Measurements from ENCODE around the gene SWAP70.

Gene SWAP70

DNA sequence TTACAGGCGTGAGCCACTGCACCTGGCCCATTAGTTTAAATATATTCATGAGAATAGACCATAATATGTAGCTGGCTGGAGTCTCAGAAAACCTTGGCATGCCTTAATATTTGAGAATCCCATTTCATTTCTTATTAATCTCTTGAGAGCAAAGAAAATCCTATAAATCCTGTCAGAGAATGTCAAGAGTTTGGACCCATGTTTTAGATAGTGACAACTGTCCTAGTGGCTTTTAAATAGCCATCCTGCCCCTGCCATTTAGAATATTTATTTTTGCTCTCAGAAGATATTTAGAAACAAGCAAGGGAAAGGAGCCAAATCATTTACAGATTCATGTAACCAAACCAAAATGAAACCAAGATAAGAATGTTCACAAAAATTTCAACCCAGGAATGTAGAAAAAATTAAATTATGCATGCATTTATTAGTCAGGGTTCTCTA lies 107.2 kb downstream of the SWAP70 start:
- Histone ChIP-seq H3K9me3 (ENCODE audit: control insufficient read depth, low read depth, low read length) (no peaks in the 10 kb centered on the region), H3K4me1 (ENCODE audit: control insufficient read depth, low read depth, low read length) (peaks cover 9% of the 10 kb centered on the region), H3K27me3 (ENCODE audit: control insufficient read depth, insufficient read depth, low read length) (no peaks in the 10 kb centered on the region), H3K36me3 (ENCODE audit: control insufficient read depth, low read depth, low read length) (no peaks in the 10 kb centered on the region), H3K4me3 (ENCODE audit: low read length) (no peak overlapping the region), H3K27ac (ENCODE audit: low read length) (no peak overlapping the region), H3K9ac (ENCODE audit: low read length) (no peak overlapping the region)

DNA sequence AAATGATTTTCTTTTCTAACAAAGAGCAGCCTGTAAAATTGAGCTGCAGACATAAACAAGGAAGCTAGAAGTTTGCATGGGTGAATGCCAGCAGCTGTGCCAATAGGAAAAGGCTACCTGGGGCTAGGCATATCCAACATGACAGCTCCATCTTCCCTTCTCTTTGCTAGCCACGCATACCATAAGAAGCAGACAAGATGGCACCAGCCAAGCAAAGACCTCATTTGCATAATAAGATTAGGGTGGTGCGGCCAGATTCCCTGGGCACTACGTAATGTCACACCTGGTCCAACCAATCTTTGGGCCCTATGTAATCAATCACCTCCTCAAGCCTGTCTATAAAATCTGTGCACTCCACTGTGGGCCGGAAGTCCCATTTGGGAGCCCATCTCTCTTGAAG lies 108.3 kb downstream of the SWAP70 start:
- no peaks in the 10 kb centered on the region for H3K27me3 ChIP-seq (ENCODE audit: control insufficient read depth, insufficient read depth, low read length)
- H3K4me3 ChIP-seq (ENCODE audit: low read length): no peak overlapping the region
- H3K9me3 ChIP-seq (ENCODE audit: control insufficient read depth, low read depth, low read length): no peaks in the 10 kb centered on the region
- no peaks in the 10 kb centered on the region for H3K36me3 ChIP-seq (ENCODE audit: control insufficient read depth, low read depth, low read length)
- H3K27ac ChIP-seq (ENCODE audit: low read length): no peak overlapping the region
- H3K9ac ChIP-seq (ENCODE audit: low read length): no peak overlapping the region
- peaks cover 9% of the 10 kb centered on the region for H3K4me1 ChIP-seq (ENCODE audit: control insufficient read depth, low read depth, low read length)

DNA sequence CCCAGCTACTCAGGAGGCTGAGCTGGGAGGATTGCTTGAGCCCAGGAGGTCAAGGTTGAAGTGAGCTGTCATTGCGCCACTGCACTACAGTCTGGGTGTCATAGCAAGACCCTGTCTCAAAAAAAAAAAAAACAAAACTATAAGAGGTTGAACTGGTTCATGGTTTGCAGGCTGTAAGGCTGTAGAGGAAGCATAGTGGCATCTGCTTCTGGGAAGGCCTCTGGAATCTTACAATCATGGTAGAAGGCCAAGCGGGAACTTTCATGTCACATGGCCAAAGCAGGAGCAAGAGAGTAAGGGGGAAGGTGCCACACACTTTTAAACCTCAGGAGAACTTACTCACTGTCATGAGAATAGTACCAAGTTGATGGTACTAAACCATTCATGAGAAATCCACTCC lies 109.6 kb downstream of the SWAP70 start:
- H3K27me3 ChIP-seq (ENCODE audit: control insufficient read depth, insufficient read depth, low read length): no peaks in the 10 kb centered on the region
- no peak overlapping the region for H3K9ac ChIP-seq (ENCODE audit: low read length)
- H3K27ac ChIP-seq (ENCODE audit: low read length): no peak overlapping the region
- peaks cover 9% of the 10 kb centered on the region for H3K4me1 ChIP-seq (ENCODE audit: control insufficient read depth, low read depth, low read length)
- no peaks in the 10 kb centered on the region for H3K36me3 ChIP-seq (ENCODE audit: control insufficient read depth, low read depth, low read length)
- H3K4me3 ChIP-seq (ENCODE audit: low read length): no peak overlapping the region
- no peaks in the 10 kb centered on the region for H3K9me3 ChIP-seq (ENCODE audit: control insufficient read depth, low read depth, low read length)

DNA sequence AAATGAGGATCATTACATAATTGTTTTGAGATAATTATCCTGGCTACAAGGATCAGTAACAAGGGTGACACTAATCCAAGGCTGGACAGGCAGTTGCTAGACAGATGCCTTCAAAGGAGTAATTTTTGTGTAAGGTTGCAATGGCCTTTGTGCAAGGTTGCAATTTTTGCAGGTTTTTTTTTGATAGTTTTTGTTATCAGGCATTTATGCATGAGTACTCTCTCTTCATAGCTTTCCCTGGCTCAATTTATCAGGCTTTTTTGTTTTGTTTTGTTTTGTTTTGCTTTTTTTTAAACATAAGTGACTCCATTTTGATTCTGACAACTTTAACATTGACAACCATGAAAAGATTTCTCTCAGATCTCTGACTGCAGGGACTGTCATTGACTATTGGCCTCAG lies 110.2 kb downstream of the SWAP70 start:
- Histone ChIP-seq H3K9ac (ENCODE audit: low read length) (no peak overlapping the region), H3K9me3 (ENCODE audit: control insufficient read depth, low read depth, low read length) (no peaks in the 10 kb centered on the region), H3K27me3 (ENCODE audit: control insufficient read depth, insufficient read depth, low read length) (no peaks in the 10 kb centered on the region), H3K4me3 (ENCODE audit: low read length) (no peak overlapping the region), H3K36me3 (ENCODE audit: control insufficient read depth, low read depth, low read length) (no peaks in the 10 kb centered on the region), H3K4me1 (ENCODE audit: control insufficient read depth, low read depth, low read length) (peaks cover 9% of the 10 kb centered on the region), H3K27ac (ENCODE audit: low read length) (no peak overlapping the region)

DNA sequence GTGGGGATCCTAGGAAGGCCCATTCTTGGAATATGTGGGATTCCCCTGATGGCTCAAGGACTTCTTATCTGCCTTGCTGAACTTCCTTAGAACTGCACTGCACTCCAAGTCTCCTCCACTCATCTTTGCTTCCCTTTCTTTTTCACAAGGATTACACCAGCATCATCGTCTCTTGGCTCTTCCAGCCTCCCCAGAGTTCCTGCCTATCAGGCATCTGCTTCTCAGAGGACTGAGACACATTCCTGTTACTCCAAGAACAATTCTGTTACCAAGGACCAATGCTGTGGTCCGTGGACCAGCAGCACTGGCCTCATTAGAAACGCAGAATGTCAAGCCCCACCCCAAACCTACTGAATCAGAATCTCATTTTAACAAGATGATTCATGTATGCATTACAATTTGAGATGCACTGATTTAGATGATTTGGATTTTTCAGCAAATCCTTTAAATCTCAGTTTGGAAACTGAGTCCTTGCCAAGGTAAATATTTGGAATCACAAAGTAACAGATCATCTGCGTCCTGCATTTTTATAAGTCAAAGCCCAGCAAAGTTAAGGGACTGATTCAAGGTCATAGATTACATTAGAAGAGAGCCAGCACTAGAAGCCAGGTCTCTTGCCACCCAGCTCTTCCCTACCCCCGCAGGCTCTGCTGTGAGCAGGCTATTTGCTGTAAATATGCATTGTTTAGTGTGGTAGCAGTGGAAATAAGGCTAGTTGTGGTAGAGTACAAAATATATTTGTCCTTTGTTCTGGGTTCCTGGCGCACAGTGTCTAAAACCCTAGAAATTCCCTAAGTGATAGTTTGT lies 110.9 kb downstream of the SWAP70 start:
- Histone ChIP-seq H3K4me3 (ENCODE audit: low read length) (no peak overlapping the region), H3K9me3 (ENCODE audit: control insufficient read depth, low read depth, low read length) (no peaks in the 10 kb centered on the region), H3K4me1 (ENCODE audit: control insufficient read depth, low read depth, low read length) (peaks cover 9% of the 10 kb centered on the region), H3K36me3 (ENCODE audit: control insufficient read depth, low read depth, low read length) (peaks cover 6% of the 10 kb centered on the region), H3K27ac (ENCODE audit: low read length) (no peak overlapping the region), H3K9ac (ENCODE audit: low read length) (no peak overlapping the region), H3K27me3 (ENCODE audit: control insufficient read depth, insufficient read depth, low read length) (no peaks in the 10 kb centered on the region)

DNA sequence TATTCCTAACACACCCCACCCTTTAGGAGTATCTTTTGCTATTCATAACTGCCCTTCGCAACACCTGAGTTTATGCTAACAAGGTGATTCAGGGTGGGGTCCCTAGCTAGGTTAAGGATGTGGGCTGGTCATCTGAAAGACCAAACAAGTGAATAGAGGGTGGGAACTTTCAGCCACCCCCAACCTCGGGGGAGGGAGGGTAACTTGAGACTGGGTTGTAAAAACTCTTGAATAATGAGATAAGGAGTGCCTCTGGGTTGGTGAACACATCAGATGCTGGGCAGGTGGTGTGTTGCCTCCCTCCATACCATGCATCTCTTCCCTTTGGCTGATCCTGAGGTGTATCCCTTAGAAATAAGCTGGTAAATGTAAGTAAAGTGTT lies 111.5 kb downstream of the SWAP70 start:
- Histone ChIP-seq H3K4me1 (ENCODE audit: control insufficient read depth, low read depth, low read length) (peaks cover 9% of the 10 kb centered on the region), H3K4me3 (ENCODE audit: low read length) (no peak overlapping the region), H3K9me3 (ENCODE audit: control insufficient read depth, low read depth, low read length) (no peaks in the 10 kb centered on the region), H3K27ac (ENCODE audit: low read length) (no peak overlapping the region), H3K27me3 (ENCODE audit: control insufficient read depth, insufficient read depth, low read length) (no peaks in the 10 kb centered on the region), H3K36me3 (ENCODE audit: control insufficient read depth, low read depth, low read length) (peaks cover 11% of the 10 kb centered on the region), H3K9ac (ENCODE audit: low read length) (no peak overlapping the region)

DNA sequence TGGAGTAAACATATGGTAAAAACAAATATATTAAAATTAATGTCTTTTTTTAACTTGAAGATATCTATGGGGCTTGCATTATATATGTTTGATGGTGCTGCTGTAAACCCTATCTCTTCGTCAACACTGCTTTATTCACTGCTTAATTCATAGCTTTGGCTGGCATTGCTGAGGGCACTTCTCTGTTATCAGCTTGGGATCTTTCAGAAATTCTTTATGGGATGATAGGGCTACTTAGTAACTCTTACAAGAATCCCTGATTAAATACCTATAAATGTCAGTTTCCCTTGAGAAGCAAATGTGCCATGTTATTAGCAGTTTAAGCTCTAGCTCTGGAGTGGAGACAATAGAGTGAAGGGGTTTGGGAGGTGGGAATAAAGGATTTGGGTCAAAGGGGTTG lies 112.3 kb downstream of the SWAP70 start:
- Histone ChIP-seq H3K4me1 (ENCODE audit: control insufficient read depth, low read depth, low read length) (peaks cover 9% of the 10 kb centered on the region), H3K36me3 (ENCODE audit: control insufficient read depth, low read depth, low read length) (peaks cover 16% of the 10 kb centered on the region)

DNA sequence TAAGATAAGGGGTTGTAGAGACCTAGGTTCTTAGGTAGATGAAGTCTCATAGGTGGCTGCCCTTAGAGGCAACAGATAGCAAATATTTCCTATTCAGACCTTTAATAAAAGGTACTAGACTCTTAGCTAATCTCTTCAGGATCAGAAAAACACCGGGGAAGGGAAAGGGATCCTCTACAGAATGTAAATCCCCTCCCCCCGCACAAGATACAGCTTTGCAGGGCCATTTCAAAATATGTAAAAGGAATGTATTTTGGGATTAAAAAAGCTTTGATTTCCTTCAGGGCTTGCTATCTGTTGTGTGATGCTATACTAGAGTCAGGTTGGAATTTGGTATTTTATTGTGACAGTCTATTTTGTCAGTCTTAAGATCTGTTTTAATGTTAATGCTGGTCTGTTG lies 113.2 kb downstream of the SWAP70 start:
- Histone ChIP-seq H3K9ac (ENCODE audit: low read length) (no peak overlapping the region), H3K4me1 (ENCODE audit: control insufficient read depth, low read depth, low read length) (peaks cover 9% of the 10 kb centered on the region), H3K9me3 (ENCODE audit: control insufficient read depth, low read depth, low read length) (no peaks in the 10 kb centered on the region), H3K27ac (ENCODE audit: low read length) (no peak overlapping the region), H3K36me3 (ENCODE audit: control insufficient read depth, low read depth, low read length) (peaks cover 19% of the 10 kb centered on the region), H3K4me3 (ENCODE audit: low read length) (no peak overlapping the region), H3K27me3 (ENCODE audit: control insufficient read depth, insufficient read depth, low read length) (no peaks in the 10 kb centered on the region)

More for the DNA sequence above, 112.3 kb downstream of the SWAP70 start:
- H3K4me3 ChIP-seq (ENCODE audit: low read length): no peak overlapping the region
- H3K9me3 ChIP-seq (ENCODE audit: control insufficient read depth, low read depth, low read length): no peaks in the 10 kb centered on the region
- H3K27ac ChIP-seq (ENCODE audit: low read length): no peak overlapping the region
- H3K27me3 ChIP-seq (ENCODE audit: control insufficient read depth, insufficient read depth, low read length): no peaks in the 10 kb centered on the region
- no peak overlapping the region for H3K9ac ChIP-seq (ENCODE audit: low read length)

DNA sequence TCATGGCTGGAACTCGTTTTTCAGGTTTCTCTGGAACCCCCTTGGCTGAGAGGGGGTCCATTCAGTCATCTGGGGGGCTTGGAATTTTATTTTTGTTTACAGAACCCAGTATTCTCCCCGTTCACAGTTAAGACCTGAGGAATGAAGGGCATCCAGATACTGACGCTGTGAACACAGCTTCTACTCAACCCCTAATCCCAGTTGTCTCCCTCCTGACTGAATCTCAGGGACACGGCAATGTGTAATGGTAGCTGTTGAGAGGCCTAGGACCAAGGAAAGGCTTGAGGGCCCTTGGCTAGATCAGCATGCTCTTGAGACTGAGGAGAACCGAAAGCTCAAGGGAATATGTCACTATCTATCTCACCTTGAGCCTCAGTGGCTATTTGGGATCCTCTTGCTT lies 113.6 kb downstream of the SWAP70 start:
- Histone ChIP-seq H3K9me3 (ENCODE audit: control insufficient read depth, low read depth, low read length) (no peaks in the 10 kb centered on the region), H3K9ac (ENCODE audit: low read length) (no peak overlapping the region), H3K36me3 (ENCODE audit: control insufficient read depth, low read depth, low read length) (peaks cover 19% of the 10 kb centered on the region), H3K27ac (ENCODE audit: low read length) (no peak overlapping the region), H3K4me1 (ENCODE audit: control insufficient read depth, low read depth, low read length) (peaks cover 9% of the 10 kb centered on the region), H3K4me3 (ENCODE audit: low read length) (no peak overlapping the region), H3K27me3 (ENCODE audit: control insufficient read depth, insufficient read depth, low read length) (no peaks in the 10 kb centered on the region)

DNA sequence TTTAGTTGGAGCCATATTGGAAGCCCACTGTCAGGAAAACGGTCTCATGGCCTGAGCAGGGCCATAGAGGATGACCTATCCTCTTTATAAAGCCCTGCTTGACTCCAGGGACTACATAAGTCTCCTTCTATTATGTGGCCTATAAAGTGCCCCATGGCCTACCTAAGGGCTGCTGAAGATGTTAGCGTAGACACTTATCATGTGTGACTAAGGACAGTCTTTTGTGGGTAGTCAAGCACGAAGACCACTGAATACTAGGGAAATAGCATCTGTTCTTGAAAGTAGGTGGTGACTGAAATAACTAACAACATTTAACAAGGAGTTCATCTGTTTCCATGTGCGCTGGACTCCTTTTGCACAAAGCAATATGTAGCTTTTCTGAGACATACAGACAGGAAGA lies 117.1 kb downstream of the SWAP70 start:
- H3K9me3 ChIP-seq (ENCODE audit: control insufficient read depth, low read depth, low read length): no peaks in the 10 kb centered on the region
- no peak overlapping the region for H3K9ac ChIP-seq (ENCODE audit: low read length)
- H3K27ac ChIP-seq (ENCODE audit: low read length): no peak overlapping the region

GRCh38 chr11:9783986-9784385 lies 120.1 kb downstream of the SWAP70 start:
- H3K4me1 ChIP-seq (ENCODE audit: control insufficient read depth, low read depth, low read length): no peaks in the 10 kb centered on the region
- H3K27ac ChIP-seq (ENCODE audit: low read length): no peak overlapping the region
- no peaks in the 10 kb centered on the region for H3K9me3 ChIP-seq (ENCODE audit: control insufficient read depth, low read depth, low read length)
- H3K36me3 ChIP-seq (ENCODE audit: control insufficient read depth, low read depth, low read length): peaks cover 43% of the 10 kb centered on the region
- H3K9ac ChIP-seq (ENCODE audit: low read length): no peak overlapping the region
- no peaks in the 10 kb centered on the region for H3K27me3 ChIP-seq (ENCODE audit: control insufficient read depth, insufficient read depth, low read length)
- H3K4me3 ChIP-seq (ENCODE audit: low read length): no peak overlapping the region

More for the DNA sequence above, 117.1 kb downstream of the SWAP70 start:
- Histone ChIP-seq H3K27me3 (ENCODE audit: control insufficient read depth, insufficient read depth, low read length) (no peaks in the 10 kb centered on the region), H3K4me3 (ENCODE audit: low read length) (no peak overlapping the region), H3K4me1 (ENCODE audit: control insufficient read depth, low read depth, low read length) (no peaks in the 10 kb centered on the region), H3K36me3 (ENCODE audit: control insufficient read depth, low read depth, low read length) (peaks cover 34% of the 10 kb centered on the region)

- Histone ChIP-seq H3K4me1 (ENCODE audit: control insufficient read depth, low read depth, low read length) (no peaks in the 10 kb centered on the region), H3K27ac (ENCODE audit: low read length) (no peak overlapping the region), H3K9ac (ENCODE audit: low read length) (no peak overlapping the region), H3K27me3 (ENCODE audit: control insufficient read depth, insufficient read depth, low read length) (no peaks in the 10 kb centered on the region), H3K9me3 (ENCODE audit: control insufficient read depth, low read depth, low read length) (no peaks in the 10 kb centered on the region), H3K4me3 (ENCODE audit: low read length) (no peak overlapping the region), H3K36me3 (ENCODE audit: control insufficient read depth, low read depth, low read length) (peaks cover 38% of the 10 kb centered on the region)
Observed at GRCh38 chr11:9784602-9785315, 120.9 kb downstream of the SWAP70 start.
